Kidney tubule cell (primary cell): ENCODE measurements around the gene LMNA.
"Not testable (repeated sequence)": the region's sequence is repeated elsewhere in the genome, so short reads cannot be mapped to it uniquely, and the experiment has no call there.

Source experiments
- DNase-seq: peaks from one replicate; pipeline ENCODE4 v3.0.0-alpha.2; 2018; ENCODE audit warnings: low spot score

Gene LMNA

GRCh38 chr1:156122086-156122485 is 7.6 kb downstream of the LMNA start:
- DNase-seq, result no peak

GRCh38 chr1:156122519-156123355 is 8.2 kb downstream of the LMNA start:
- DNase-seq, result peak; percentile 88

- DNase-seq, result peak; percentile 98
Observed at GRCh38 chr1:156123356-156124196, 9.1 kb downstream of the LMNA start.

- DNase-seq, result no peak
Observed at GRCh38 chr1:156124557-156125483, 10.3 kb downstream of the LMNA start.

GRCh38 chr1:156125544-156125943 is 11.0 kb downstream of the LMNA start:
- DNase-seq, result not testable (repeated sequence)

GRCh38 chr1:156126043-156126629 is 11.6 kb downstream of the LMNA start:
- peak; percentile 98 for DNase-seq

GRCh38 chr1:156126630-156127534 is 12.4 kb downstream of the LMNA start:
- DNase-seq, result peak; percentile 93

GRCh38 chr1:156128308-156128653 is 13.8 kb downstream of the LMNA start:
- DNase-seq, result peak; percentile 45

- DNase-seq, result no peak
Observed at GRCh38 chr1:156128654-156129597, 14.4 kb downstream of the LMNA start.

- peak; percentile 98 for DNase-seq
Observed at GRCh38 chr1:156129687-156130577, 15.4 kb downstream of the LMNA start.

- DNase-seq, result no peak
Observed at GRCh38 chr1:156130578-156130942, 16.0 kb downstream of the LMNA start.

GRCh38 chr1:156134716-156135435 is 20.4 kb downstream of the LMNA start:
- no peak for DNase-seq

GRCh38 chr1:156135930-156136871 is 21.7 kb downstream of the LMNA start:
- no peak for DNase-seq

- no peak for DNase-seq
Observed at GRCh38 chr1:156136970-156137483, 22.5 kb downstream of the LMNA start.

- no peak for DNase-seq
Observed at GRCh38 chr1:156138458-156138867, 24.0 kb downstream of the LMNA start.
